Muscle layer of duodenum (tissue), 2 donors: Measurements from ENCODE around the gene OOSP4B.
"Not testable (repeated sequence)": the region's sequence is repeated elsewhere in the genome, so short reads cannot be mapped to it uniquely, and the experiment has no call there.

Source experiments
- H3K27ac ChIP-seq: one replicate; pipeline ENCODE4 v1.7.0; 2013; ENCODE audit warnings: mild to moderate bottlenecking, low read length
- H3K27me3 ChIP-seq: one replicate; pipeline ENCODE4 v1.7.0; 2013; ENCODE audit warnings: low read depth, mild to moderate bottlenecking, control low read depth, low read length
- H3K36me3 ChIP-seq, 2 donors: one replicate each; pipeline ENCODE4 v1.7.0; 2013; ENCODE audit warnings: low read length in 2 of 2, control low read depth in 1 of 2, mild to moderate bottlenecking in 1 of 2; ENCODE audit not compliant: insufficient read depth in 2 of 2, control insufficient read depth in 1 of 2
- H3K4me1 ChIP-seq, 2 donors: one replicate each; pipeline ENCODE4 v1.7.0; 2013; ENCODE audit warnings: low read length in 2 of 2, mild to moderate bottlenecking in 2 of 2, control low read depth in 1 of 2, moderate library complexity in 1 of 2; ENCODE audit not compliant: insufficient read depth in 2 of 2, control insufficient read depth in 1 of 2
- H3K4me3 ChIP-seq, 2 donors: one replicate each; pipeline ENCODE4 v1.7.0; 2013; ENCODE audit warnings: low read length in 2 of 2, low read depth in 1 of 2, mild to moderate bottlenecking in 1 of 2
- H3K9me3 ChIP-seq, 2 donors: one replicate each; pipeline ENCODE4 v1.7.0; 2013; ENCODE audit warnings: low read length in 2 of 2, control low read depth in 1 of 2, mild to moderate bottlenecking in 1 of 2; ENCODE audit not compliant: control insufficient read depth in 1 of 2
- donor health status: healthy.

Gene OOSP4B

GRCh38 chr11:60016881-60017280, at the start of gene OOSP4B:
Gene OOSP4B (plus strand): TSS chr11:60017181.
- H3K36me3 ChIP-seq, result no peaks in the 10 kb centered on the region
- no peaks in the 10 kb centered on the region for H3K9me3 ChIP-seq
- H3K4me3 ChIP-seq, result no peak within 1 kb of the TSS
- H3K27ac ChIP-seq, result no peak within 1 kb of the TSS
- no peaks in the 10 kb centered on the region for H3K27me3 ChIP-seq
- H3K4me1 ChIP-seq, result no peaks in the 10 kb centered on the region

GRCh38 chr11:59967677-59968394, 49.1 kb upstream of the OOSP4B start:
- Histone ChIP-seq H3K36me3 (no peaks in the 10 kb centered on the region), H3K4me1 (no peaks in the 10 kb centered on the region), H3K4me3 (no peak overlapping the region), H3K9me3 (no peaks in the 10 kb centered on the region), H3K27ac (no peak overlapping the region), H3K27me3 (no peaks in the 10 kb centered on the region)

GRCh38 chr11:59968395-59968783, 48.6 kb upstream of the OOSP4B start:
- Histone ChIP-seq H3K27ac (no peak overlapping the region), H3K9me3 (no peaks in the 10 kb centered on the region), H3K36me3 (no peaks in the 10 kb centered on the region), H3K4me3 (no peak overlapping the region), H3K4me1 (no peaks in the 10 kb centered on the region), H3K27me3 (no peaks in the 10 kb centered on the region)

GRCh38 chr11:59973097-59973496, 43.9 kb upstream of the OOSP4B start:
- no peaks in the 10 kb centered on the region for H3K9me3 ChIP-seq
- H3K36me3 ChIP-seq, result no peaks in the 10 kb centered on the region
- no peaks in the 10 kb centered on the region for H3K27me3 ChIP-seq
- no peak overlapping the region for H3K27ac ChIP-seq
- no peaks in the 10 kb centered on the region for H3K4me1 ChIP-seq
- no peak overlapping the region for H3K4me3 ChIP-seq

GRCh38 chr11:59981106-59981770, 35.7 kb upstream of the OOSP4B start:
- H3K27me3 ChIP-seq, result no peaks in the 10 kb centered on the region
- no peaks in the 10 kb centered on the region for H3K36me3 ChIP-seq
- no peaks in the 10 kb centered on the region for H3K9me3 ChIP-seq
- no peaks in the 10 kb centered on the region for H3K4me1 ChIP-seq
- H3K4me3 ChIP-seq, result no peak overlapping the region
- H3K27ac ChIP-seq, result no peak overlapping the region

- H3K4me3 ChIP-seq, H3K27me3 ChIP-seq, H3K27ac ChIP-seq, H3K9me3 ChIP-seq, H3K4me1 ChIP-seq, H3K36me3 ChIP-seq: not testable (repeated sequence)
These were observed 34.9 kb upstream of the OOSP4B start for GRCh38 chr11:59982037-59982436.

- no peaks in the 10 kb centered on the region for H3K36me3 ChIP-seq
- H3K27ac ChIP-seq, result no peak overlapping the region
- H3K4me1 ChIP-seq, result no peaks in the 10 kb centered on the region
- H3K4me3 ChIP-seq, result no peak overlapping the region
- no peaks in the 10 kb centered on the region for H3K27me3 ChIP-seq
- H3K9me3 ChIP-seq, result no peaks in the 10 kb centered on the region
These were observed 33.8 kb upstream of the OOSP4B start for GRCh38 chr11:59983212-59983611.

GRCh38 chr11:59984368-59984767, 32.6 kb upstream of the OOSP4B start:
- H3K4me3 ChIP-seq, result no peak overlapping the region
- H3K27ac ChIP-seq, result no peak overlapping the region
- no peaks in the 10 kb centered on the region for H3K4me1 ChIP-seq
- H3K36me3 ChIP-seq, result no peaks in the 10 kb centered on the region
- H3K9me3 ChIP-seq, result peaks cover 0 to 5% of the 10 kb centered on the region in 2 donors
- H3K27me3 ChIP-seq, result no peaks in the 10 kb centered on the region

- H3K27ac ChIP-seq, result no peak overlapping the region
- no peaks in the 10 kb centered on the region for H3K27me3 ChIP-seq
- H3K4me3 ChIP-seq, result no peak overlapping the region
- peaks cover 0 to 7% of the 10 kb centered on the region in 2 donors for H3K9me3 ChIP-seq
- no peaks in the 10 kb centered on the region for H3K36me3 ChIP-seq
- H3K4me1 ChIP-seq, result no peaks in the 10 kb centered on the region
These were observed 26.6 kb upstream of the OOSP4B start for GRCh38 chr11:59990421-59990820.

GRCh38 chr11:59992425-59992824, 24.6 kb upstream of the OOSP4B start:
- peaks cover 0 to 7% of the 10 kb centered on the region in 2 donors for H3K9me3 ChIP-seq
- no peaks in the 10 kb centered on the region for H3K27me3 ChIP-seq
- no peak overlapping the region for H3K4me3 ChIP-seq
- no peaks in the 10 kb centered on the region for H3K36me3 ChIP-seq
- no peaks in the 10 kb centered on the region for H3K4me1 ChIP-seq
- no peak overlapping the region for H3K27ac ChIP-seq

- H3K4me1 ChIP-seq, result no peaks in the 10 kb centered on the region
- no peaks in the 10 kb centered on the region for H3K27me3 ChIP-seq
- H3K36me3 ChIP-seq, result no peaks in the 10 kb centered on the region
- H3K27ac ChIP-seq, result no peak overlapping the region
- H3K4me3 ChIP-seq, result no peak overlapping the region
- H3K9me3 ChIP-seq, result no peaks in the 10 kb centered on the region
These were observed 19.2 kb upstream of the OOSP4B start for GRCh38 chr11:59997800-59998199.

- no peaks in the 10 kb centered on the region for H3K9me3 ChIP-seq
- no peak overlapping the region for H3K4me3 ChIP-seq
- H3K36me3 ChIP-seq, result no peaks in the 10 kb centered on the region
These were observed 17.3 kb upstream of the OOSP4B start for GRCh38 chr11:59999691-60000090.

More at GRCh38 chr11:59999691-60000090, 17.3 kb upstream of the OOSP4B start:
- no peaks in the 10 kb centered on the region for H3K27me3 ChIP-seq
- no peaks in the 10 kb centered on the region for H3K4me1 ChIP-seq
- H3K27ac ChIP-seq, result no peak overlapping the region
